ENCODE measurements around the gene FAH. TPM values are rescaled to one million over a fixed set of nuclear protein-coding genes. Genes with fewer than 3 reads are reported as not detected.
"Not testable (repeated sequence)": the region's sequence is repeated elsewhere in the genome, so short reads cannot be mapped to it uniquely, and the experiment has no call there.

Gene FAH
- total RNA-seq, 2 donors from 2014 or later: 11.9 to 14.2 TPM

DNA sequence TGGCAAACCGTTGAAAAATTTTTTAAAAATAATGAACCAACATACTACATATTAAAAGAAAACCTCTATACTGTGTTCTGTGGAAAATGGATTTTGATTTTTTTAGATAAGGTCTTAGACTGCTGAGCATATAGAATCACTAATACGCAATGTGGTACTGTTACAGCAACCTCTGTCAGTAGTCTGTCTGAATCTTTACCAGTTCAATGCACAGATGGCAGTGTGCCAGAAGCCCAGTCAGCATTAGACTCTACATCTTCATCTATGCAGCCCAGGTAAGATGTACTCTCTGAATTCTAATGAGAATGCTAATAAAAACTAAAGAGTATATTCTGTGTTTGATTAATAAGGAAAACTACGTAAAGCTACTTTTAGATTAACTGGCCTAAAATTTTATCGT is 31.3 kb upstream of the FAH start:
- Histone ChIP-seq H3K27me3 (ENCODE audit: control insufficient read depth, insufficient read depth, low read length, poor library complexity, severe bottlenecking) (no peaks in the 10 kb centered on the region), H3K4me3 (ENCODE audit: low read length) (no peak overlapping the region), H3K27ac (ENCODE audit: low read depth, low read length) (no peak overlapping the region), H3K9ac (ENCODE audit: extremely low read depth, low read length, poor library complexity, severe bottlenecking) (no peak overlapping the region), H3K9me3 (ENCODE audit: control insufficient read depth, low read length) (no peaks in the 10 kb centered on the region), H3K36me3 (ENCODE audit: control insufficient read depth, insufficient read depth, low read length) (peaks cover 47% of the 10 kb centered on the region), H3K4me1 (ENCODE audit: control insufficient read depth, insufficient read depth, low read length) (peaks cover 5% of the 10 kb centered on the region)
- H3K36me3 Mint-ChIP-seq (ENCODE audit: low read depth): peaks cover 35% of the 10 kb centered on the region
- no peak overlapping the region for H3K4me3 Mint-ChIP-seq
- H3K27ac Mint-ChIP-seq: no peak overlapping the region
- H3K4me1 Mint-ChIP-seq: peaks cover 20% of the 10 kb centered on the region
- TF ChIP-seq, protein P1, sequence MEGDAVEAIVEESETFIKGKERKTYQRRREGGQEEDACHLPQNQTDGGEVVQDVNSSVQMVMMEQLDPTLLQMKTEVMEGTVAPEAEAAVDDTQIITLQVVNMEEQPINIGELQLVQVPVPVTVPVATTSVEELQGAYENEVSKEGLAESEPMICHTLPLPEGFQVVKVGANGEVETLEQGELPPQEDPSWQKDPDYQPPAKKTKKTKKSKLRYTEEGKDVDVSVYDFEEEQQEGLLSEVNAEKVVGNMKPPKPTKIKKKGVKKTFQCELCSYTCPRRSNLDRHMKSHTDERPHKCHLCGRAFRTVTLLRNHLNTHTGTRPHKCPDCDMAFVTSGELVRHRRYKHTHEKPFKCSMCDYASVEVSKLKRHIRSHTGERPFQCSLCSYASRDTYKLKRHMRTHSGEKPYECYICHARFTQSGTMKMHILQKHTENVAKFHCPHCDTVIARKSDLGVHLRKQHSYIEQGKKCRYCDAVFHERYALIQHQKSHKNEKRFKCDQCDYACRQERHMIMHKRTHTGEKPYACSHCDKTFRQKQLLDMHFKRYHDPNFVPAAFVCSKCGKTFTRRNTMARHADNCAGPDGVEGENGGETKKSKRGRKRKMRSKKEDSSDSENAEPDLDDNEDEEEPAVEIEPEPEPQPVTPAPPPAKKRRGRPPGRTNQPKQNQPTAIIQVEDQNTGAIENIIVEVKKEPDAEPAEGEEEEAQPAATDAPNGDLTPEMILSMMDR (conservative IDR thresholded peaks at IDR 0.05): no peak
- DNase-seq: no peak
- no peaks in the 10 kb centered on the region for H3K27me3 Mint-ChIP-seq (ENCODE audit: insufficient read depth)
- 97% methylated on average over 3 of the region's 4 CpGs for WGBS, 2 experiments (ENCODE audit: insufficient coverage in 1 of 2, insufficient read length in 1 of 2)
- H3K9me3 Mint-ChIP-seq: no peaks in the 10 kb centered on the region

DNA sequence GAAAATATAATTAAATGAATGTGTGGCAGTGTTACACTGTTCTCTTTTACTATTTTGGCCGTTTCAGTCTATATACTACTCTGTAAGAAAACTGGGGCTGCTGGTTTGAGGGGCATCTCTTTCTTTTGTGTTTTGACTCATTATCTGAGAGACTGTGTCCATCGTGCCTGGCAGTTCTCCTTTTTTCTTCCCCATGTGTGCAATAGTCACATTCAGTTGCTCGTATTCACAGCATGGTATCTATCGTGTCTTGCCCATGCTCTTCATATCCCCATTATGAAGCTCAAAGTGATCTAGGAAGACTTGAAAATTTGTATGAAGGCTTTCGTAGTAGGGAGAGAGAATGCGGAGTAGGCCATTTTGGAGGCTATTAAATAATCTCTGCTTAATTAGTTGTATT is 29.8 kb upstream of the FAH start:
- H3K9me3 Mint-ChIP-seq: no peaks in the 10 kb centered on the region
- H3K9ac ChIP-seq (ENCODE audit: extremely low read depth, low read length, poor library complexity, severe bottlenecking): no peak overlapping the region
- no peaks in the 10 kb centered on the region for H3K27me3 ChIP-seq (ENCODE audit: control insufficient read depth, insufficient read depth, low read length, poor library complexity, severe bottlenecking)
- DNase-seq: no peak
- peaks cover 46% of the 10 kb centered on the region for H3K36me3 Mint-ChIP-seq (ENCODE audit: low read depth)
- H3K4me3 Mint-ChIP-seq: no peak overlapping the region
- H3K27ac Mint-ChIP-seq: no peak overlapping the region
- peaks cover 5% of the 10 kb centered on the region for H3K4me1 ChIP-seq (ENCODE audit: control insufficient read depth, insufficient read depth, low read length)
- no peak overlapping the region for H3K27ac ChIP-seq (ENCODE audit: low read depth, low read length)
- TF ChIP-seq, protein P1 (conservative IDR thresholded peaks at IDR 0.05): no peak
- H3K4me3 ChIP-seq (ENCODE audit: low read length): no peak overlapping the region
- no peaks in the 10 kb centered on the region for H3K27me3 Mint-ChIP-seq (ENCODE audit: insufficient read depth)
- 95 to 100% methylated on average over 4 to 6 of the region's 6 CpGs for WGBS, 2 experiments (ENCODE audit: insufficient coverage in 1 of 2, insufficient read length in 1 of 2)
- no peaks in the 10 kb centered on the region for H3K9me3 ChIP-seq (ENCODE audit: control insufficient read depth, low read length)
- peaks cover 61% of the 10 kb centered on the region for H3K36me3 ChIP-seq (ENCODE audit: control insufficient read depth, insufficient read depth, low read length)
- H3K4me1 Mint-ChIP-seq: peaks cover 20% of the 10 kb centered on the region

DNA sequence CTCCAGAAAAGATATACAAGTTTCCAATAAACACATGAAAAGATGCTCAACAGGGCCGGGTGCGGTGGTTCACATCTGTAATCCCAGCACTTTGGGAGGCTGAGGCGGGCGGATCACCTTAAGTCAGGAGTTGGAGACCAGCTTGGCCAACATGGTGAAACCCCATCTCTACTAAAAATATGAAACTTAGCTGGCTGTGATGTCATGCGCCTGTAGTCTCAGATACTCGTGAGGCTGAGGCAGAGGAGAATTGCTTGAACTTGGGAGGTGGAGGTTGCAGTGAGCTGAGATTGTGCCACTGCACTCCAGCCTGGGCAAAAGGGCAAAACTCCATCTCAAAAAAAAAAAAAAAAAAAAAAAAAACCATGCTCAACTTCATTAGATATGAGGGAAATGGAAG is 25.5 kb upstream of the FAH start:
- peaks cover 65% of the 10 kb centered on the region for H3K36me3 Mint-ChIP-seq (ENCODE audit: low read depth)
- 94 to 95% methylated on average over 4 to 6 of the region's 6 CpGs for WGBS, 2 experiments (ENCODE audit: insufficient coverage in 1 of 2, insufficient read length in 1 of 2)
- not testable (repeated sequence) for H3K27ac Mint-ChIP-seq; H3K27me3 ChIP-seq (ENCODE audit: control insufficient read depth, insufficient read depth, low read length, poor library complexity, severe bottlenecking); H3K9me3 Mint-ChIP-seq; H3K27ac ChIP-seq (ENCODE audit: low read depth, low read length); H3K4me3 Mint-ChIP-seq; H3K4me1 ChIP-seq (ENCODE audit: control insufficient read depth, insufficient read depth, low read length); H3K27me3 Mint-ChIP-seq (ENCODE audit: insufficient read depth); DNase-seq; H3K4me1 Mint-ChIP-seq; H3K4me3 ChIP-seq (ENCODE audit: low read length); H3K9ac ChIP-seq (ENCODE audit: extremely low read depth, low read length, poor library complexity, severe bottlenecking)
- peaks cover 11% of the 10 kb centered on the region for H3K9me3 ChIP-seq (ENCODE audit: control insufficient read depth, low read length)
- H3K36me3 ChIP-seq (ENCODE audit: control insufficient read depth, insufficient read depth, low read length): peaks cover 85% of the 10 kb centered on the region

DNA sequence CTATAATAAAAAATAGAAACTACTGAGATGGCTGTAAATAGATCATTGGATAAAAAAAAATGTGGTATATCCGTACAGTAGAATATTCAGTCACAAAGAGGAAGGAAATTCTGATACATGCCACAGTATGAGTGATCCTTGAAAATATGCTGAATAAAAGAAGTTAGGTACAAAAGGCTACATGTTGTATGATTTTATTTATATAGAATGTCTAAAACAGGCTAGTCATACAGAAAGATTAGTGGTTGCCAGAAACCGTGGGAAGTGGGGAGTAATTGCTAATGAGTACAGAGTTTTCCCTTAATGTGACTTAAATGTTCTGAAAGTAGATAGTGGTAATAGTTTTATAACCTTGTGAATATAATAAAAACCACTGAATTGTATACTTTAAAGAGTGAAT is 24.9 kb upstream of the FAH start:
- TF ChIP-seq, protein P1 (conservative IDR thresholded peaks at IDR 0.05): no peak
- no peaks in the 10 kb centered on the region for H3K4me1 Mint-ChIP-seq
- Histone ChIP-seq H3K27me3 (ENCODE audit: control insufficient read depth, insufficient read depth, low read length, poor library complexity, severe bottlenecking) (no peaks in the 10 kb centered on the region), H3K4me1 (ENCODE audit: control insufficient read depth, insufficient read depth, low read length) (no peaks in the 10 kb centered on the region), H3K36me3 (ENCODE audit: control insufficient read depth, insufficient read depth, low read length) (peaks cover 85% of the 10 kb centered on the region), H3K27ac (ENCODE audit: low read depth, low read length) (no peak overlapping the region), H3K9ac (ENCODE audit: extremely low read depth, low read length, poor library complexity, severe bottlenecking) (no peak overlapping the region), H3K9me3 (ENCODE audit: control insufficient read depth, low read length) (peaks cover 11% of the 10 kb centered on the region), H3K4me3 (ENCODE audit: low read length) (no peak overlapping the region)
- no peak for DNase-seq
- H3K9me3 Mint-ChIP-seq: no peaks in the 10 kb centered on the region
- WGBS, 2 experiments (ENCODE audit: insufficient coverage in 1 of 2, insufficient read length in 1 of 2): 90 to 94% methylated on average over 2 of the region's 2 CpGs
- no peak overlapping the region for H3K27ac Mint-ChIP-seq
- peaks cover 67% of the 10 kb centered on the region for H3K36me3 Mint-ChIP-seq (ENCODE audit: low read depth)
- H3K4me3 Mint-ChIP-seq: no peak overlapping the region
- no peaks in the 10 kb centered on the region for H3K27me3 Mint-ChIP-seq (ENCODE audit: insufficient read depth)

Measured in endodermal cell (in vitro differentiated cells).